Type B pancreatic cell (in vitro differentiated cells): ENCODE results near the gene SCGB3A1. TPM values are rescaled to one million over a fixed set of nuclear protein-coding genes. Genes with fewer than 3 reads are reported as not detected.

Experiments used
- DNase-seq: peaks from one replicate; pipeline ENCODE4 v3.0.0; 2021; ENCODE audit warnings: mixed read lengths; ENCODE audit not compliant: unreplicated experiment; ENCODE audit errors: extremely low spot score
- H3K27ac Mint-ChIP-seq: 2 replicates; pipeline ENCODE4 v1.8.0; 2021; ENCODE audit warnings: mild to moderate bottlenecking, mixed read lengths
- H3K27me3 Mint-ChIP-seq: 2 replicates; pipeline ENCODE4 v1.8.0; 2021; ENCODE audit warnings: mixed read lengths
- H3K36me3 Mint-ChIP-seq: 2 replicates; pipeline ENCODE4 v1.8.0; 2021; ENCODE audit warnings: mixed read lengths
- H3K4me1 Mint-ChIP-seq: one replicate; pipeline ENCODE4 v1.8.0; 2021; ENCODE audit warnings: mixed read lengths; ENCODE audit not compliant: unreplicated experiment
- H3K4me3 Mint-ChIP-seq: 2 replicates; pipeline ENCODE4 v1.8.0; 2021; ENCODE audit warnings: mild to moderate bottlenecking, mixed read lengths
- H3K9me3 Mint-ChIP-seq: 2 replicates; pipeline ENCODE4 v1.8.0; 2021; ENCODE audit warnings: mixed read lengths
- CTCF ChIP-seq: fragments of 200-600 bp; sonication (generic); conservative IDR thresholded peaks from 2 replicates; pipeline ENCODE4 v1.5.0; 2021; ENCODE audit warnings: antibody characterized with exemption, mild to moderate bottlenecking
- long read RNA-seq: library from polyadenylated mRNA; unstranded; transcript quantifications from one replicate; pipeline ENCODE4 v2.0.0, GENCODE V29; 2020
- total RNA-seq: library from RNA; stranded (reverse); gene quantifications from 2 replicates; pipeline ENCODE4 v1.2.1, GENCODE V29; 2021; ENCODE audit warnings: low replicate concordance

Gene SCGB3A1
- not detected in 2 replicates for total RNA-seq
- long read RNA-seq = 0 reads

GRCh38 chr5:180591311-180591887, at the start of gene SCGB3A1:
SCGB3A1 (minus strand) TSS chr5:180591499; CDS start chr5:180591462, 37 bp downstream.
- Mint-ChIP-seq H3K27me3 (peaks cover 62% of the 10 kb centered on the region), H3K4me3 (peak within 1 kb of the TSS; percentile 65), H3K36me3 (no peaks in the 10 kb centered on the region), H3K9me3 (peaks cover 4% of the 10 kb centered on the region), H3K4me1 (peaks cover 12% of the 10 kb centered on the region), H3K27ac (no peak within 1 kb of the TSS)
- DNase-seq = no peak
- no peak for TF ChIP-seq CTCF

- Mint-ChIP-seq H3K4me3 (no peak overlapping the region), H3K27me3 (peaks cover 47% of the 10 kb centered on the region), H3K36me3 (no peaks in the 10 kb centered on the region), H3K9me3 (no peaks in the 10 kb centered on the region), H3K27ac (no peak overlapping the region), H3K4me1 (no peaks in the 10 kb centered on the region)
- no peak for TF ChIP-seq CTCF
- DNase-seq = no peak
These were observed 49.2 kb upstream of the SCGB3A1 start for GRCh38 chr5:180640611-180640860.

- Mint-ChIP-seq H3K4me3 (no peak overlapping the region), H3K27me3 (peaks cover 46% of the 10 kb centered on the region), H3K27ac (no peak overlapping the region), H3K4me1 (no peaks in the 10 kb centered on the region), H3K9me3 (no peaks in the 10 kb centered on the region), H3K36me3 (no peaks in the 10 kb centered on the region)
- no peak for TF ChIP-seq CTCF
- no peak for DNase-seq
These were observed 48.7 kb upstream of the SCGB3A1 start for GRCh38 chr5:180639741-180640610.

- Mint-ChIP-seq H3K4me1 (no peaks in the 10 kb centered on the region), H3K9me3 (no peaks in the 10 kb centered on the region), H3K27me3 (peaks cover 39% of the 10 kb centered on the region), H3K36me3 (no peaks in the 10 kb centered on the region), H3K4me3 (no peak overlapping the region), H3K27ac (no peak overlapping the region)
- DNase-seq = no peak
- TF ChIP-seq CTCF = no peak
These were observed 48.0 kb upstream of the SCGB3A1 start for GRCh38 chr5:180639287-180639686.

GRCh38 chr5:180637962-180638680, 46.8 kb upstream of the SCGB3A1 start:
- H3K36me3 Mint-ChIP-seq = no peaks in the 10 kb centered on the region
- no peak for TF ChIP-seq CTCF
- H3K4me1 Mint-ChIP-seq = no peaks in the 10 kb centered on the region
- no peaks in the 10 kb centered on the region for H3K9me3 Mint-ChIP-seq
- H3K27me3 Mint-ChIP-seq = peaks cover 32% of the 10 kb centered on the region
- no peak for DNase-seq
- no peak overlapping the region for H3K27ac Mint-ChIP-seq
- no peak overlapping the region for H3K4me3 Mint-ChIP-seq
